Caco-2 (cell line): ENCODE results near the gene CDC7. TPM values are rescaled to one million over a fixed set of nuclear protein-coding genes. Genes with fewer than 3 reads are reported as not detected.

Experiments used
- BruUV-seq: library from RNA; stranded (reverse); fragments of 400-500 nt; replicated peaks from 2 replicates; lab custom pipeline; 2021; lab: Mats Ljungman, UMichigan
- CTCF ChIA-PET: fragments of 300-600 bp; sonication (Branson Sonifier 250); formaldehyde crosslinking; loops from one replicate; lab custom pipeline; 2022; ENCODE audit warnings: antibody characterized with exemption; lab: Charles Lee
- POLR2A ChIA-PET: fragments of 300-600 bp; sonication (Branson Sonifier 250); formaldehyde crosslinking; loops from one replicate; lab custom pipeline; 2022; ENCODE audit warnings: antibody characterized with exemption; lab: Charles Lee
- DNase-seq, 2 experiments: peaks; one replicate each; pipeline versions ENCODE4 v3.0.0 to v3.0.0-alpha.2; 2020 to 2022
- H3K27me3 ChIP-seq: replicated peaks from 2 replicates; pipeline ENCODE4 v1.6.0; 2011; ENCODE audit warnings: low read length; ENCODE audit not compliant: control insufficient read depth, insufficient read depth
- H3K36me3 ChIP-seq: 2 replicates; pipeline ENCODE4 v1.5.1; 2011; ENCODE audit warnings: low read length; ENCODE audit not compliant: control insufficient read depth, insufficient read depth
- H3K4me1 ChIP-seq: fragments of 250-450 bp; sonication (Bioruptor Pico); 2 replicates; pipeline ENCODE4 v1.5.1; 2020; ENCODE audit warnings: mild to moderate bottlenecking
- H3K4me3 ChIP-seq: 2 replicates; pipeline ENCODE4 v1.5.1; 2011; ENCODE audit warnings: low read depth, mild to moderate bottlenecking, control low read depth, low read length
- H3K9me3 ChIP-seq: fragments of 250-450 bp; sonication (Bioruptor Pico); 2 replicates; pipeline ENCODE4 v1.5.1; 2020; ENCODE audit warnings: mild to moderate bottlenecking, moderate library complexity
- H3K27ac Mint-ChIP-seq: one replicate; pipeline ENCODE4 v1.8.0; 2022; ENCODE audit warnings: mixed read lengths; ENCODE audit not compliant: unreplicated experiment
- H3K27me3 Mint-ChIP-seq: one replicate; pipeline ENCODE4 v1.8.0; 2022; ENCODE audit warnings: mixed read lengths; ENCODE audit not compliant: insufficient read depth, unreplicated experiment
- H3K36me3 Mint-ChIP-seq: one replicate; pipeline ENCODE4 v1.8.0; 2022; ENCODE audit warnings: mild to moderate bottlenecking, mixed read lengths; ENCODE audit not compliant: insufficient read depth, unreplicated experiment
- H3K4me1 Mint-ChIP-seq: one replicate; pipeline ENCODE4 v1.8.0; 2022; ENCODE audit warnings: low read depth, mixed read lengths; ENCODE audit not compliant: unreplicated experiment
- H3K4me3 Mint-ChIP-seq: one replicate; pipeline ENCODE4 v1.8.0; 2022; ENCODE audit warnings: mild to moderate bottlenecking, moderate library complexity, mixed read lengths; ENCODE audit not compliant: unreplicated experiment
- H3K9me3 Mint-ChIP-seq: one replicate; pipeline ENCODE4 v1.8.0; 2022; ENCODE audit warnings: mixed read lengths; ENCODE audit not compliant: unreplicated experiment
- intact Hi-C: fragments of 100-400 bp; cut with micrococcal nuclease; formaldehyde crosslinking; loops from one replicate; pipeline ENCODE4 v1.10.0; 2022; ENCODE audit not compliant: unreplicated experiment
- total RNA-seq: library from RNA; stranded (reverse); gene quantifications from 2 replicates; pipeline ENCODE4 v1.2.3, GENCODE V29; 2022
- TF ChIP-seq, protein P1 (sequence below), 2 experiments: fragments of 200-600 bp in 1 of 2; IDR thresholded peaks; 1 replicate in 1 of 2; 2 replicates in 1 of 2; pipeline versions ENCODE4 v1.5.1 to v1.8.0; 2011 to 2022; ENCODE audit warnings: antibody characterized with exemption in 1 of 2, control low read depth in 1 of 2, inconsistent platforms in 1 of 2, low read depth in 1 of 2, low read length in 1 of 2, mild to moderate bottlenecking in 1 of 2, moderate library complexity in 1 of 2; ENCODE audit not compliant: insufficient read depth in 1 of 2, severe bottlenecking in 1 of 2, unreplicated experiment in 1 of 2

CDC7 gene
- total RNA-seq, 1 experiment from 2014 or later: 19.4 TPM

DNA sequence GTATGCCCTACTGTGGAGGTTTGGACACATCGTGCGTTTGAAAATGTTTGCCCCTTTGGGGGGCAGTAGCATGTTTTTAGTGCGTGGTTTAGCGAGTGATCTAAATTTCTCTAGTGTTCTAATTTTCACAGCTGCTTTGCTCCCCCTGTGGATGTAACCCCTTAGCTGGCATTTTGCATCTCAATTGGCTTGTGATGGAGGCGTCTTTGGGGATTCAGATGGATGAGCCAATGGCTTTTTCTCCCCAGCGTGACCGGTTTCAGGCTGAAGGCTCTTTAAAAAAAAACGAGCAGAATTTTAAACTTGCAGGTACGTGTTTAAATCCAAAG, 836 bp downstream of the CDC7 start:
- Histone ChIP-seq H3K36me3 (no peaks in the 10 kb centered on the region), H3K9me3 (no peaks in the 10 kb centered on the region), H3K4me1 (peaks cover 11% of the 10 kb centered on the region), H3K4me3 (peak overlapping the region; percentile 54), H3K27me3 (no peaks in the 10 kb centered on the region)
- CTCF ChIA-PET: no interaction called here
- Mint-ChIP-seq H3K36me3 (no peaks in the 10 kb centered on the region), H3K9me3 (no peaks in the 10 kb centered on the region), H3K4me3 (no peak overlapping the region), H3K27ac (no peak overlapping the region), H3K4me1 (peaks cover 18% of the 10 kb centered on the region), H3K27me3 (no peaks in the 10 kb centered on the region)
- POLR2A ChIA-PET: interaction anchor here (0.6 kb wide), 2 partner anchors 59 to 595 kb away, joined by 3 to 4 read pairs; no protein-coding TSS in a partner anchor
- no peak for DNase-seq
- intact Hi-C loops: loop anchor here (2.0 to 5.0 kb wide), 3 partner anchors 99 to 334 kb away; partner anchors contain the start of gene HFM1
- BruUV-seq: no TSS peak
- TF ChIP-seq, protein P1, sequence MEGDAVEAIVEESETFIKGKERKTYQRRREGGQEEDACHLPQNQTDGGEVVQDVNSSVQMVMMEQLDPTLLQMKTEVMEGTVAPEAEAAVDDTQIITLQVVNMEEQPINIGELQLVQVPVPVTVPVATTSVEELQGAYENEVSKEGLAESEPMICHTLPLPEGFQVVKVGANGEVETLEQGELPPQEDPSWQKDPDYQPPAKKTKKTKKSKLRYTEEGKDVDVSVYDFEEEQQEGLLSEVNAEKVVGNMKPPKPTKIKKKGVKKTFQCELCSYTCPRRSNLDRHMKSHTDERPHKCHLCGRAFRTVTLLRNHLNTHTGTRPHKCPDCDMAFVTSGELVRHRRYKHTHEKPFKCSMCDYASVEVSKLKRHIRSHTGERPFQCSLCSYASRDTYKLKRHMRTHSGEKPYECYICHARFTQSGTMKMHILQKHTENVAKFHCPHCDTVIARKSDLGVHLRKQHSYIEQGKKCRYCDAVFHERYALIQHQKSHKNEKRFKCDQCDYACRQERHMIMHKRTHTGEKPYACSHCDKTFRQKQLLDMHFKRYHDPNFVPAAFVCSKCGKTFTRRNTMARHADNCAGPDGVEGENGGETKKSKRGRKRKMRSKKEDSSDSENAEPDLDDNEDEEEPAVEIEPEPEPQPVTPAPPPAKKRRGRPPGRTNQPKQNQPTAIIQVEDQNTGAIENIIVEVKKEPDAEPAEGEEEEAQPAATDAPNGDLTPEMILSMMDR (IDR thresholded peaks at IDR 0.05; ENCODE audit: insufficient read depth in 1 of 2, low read depth in 1 of 2, low read length in 1 of 2, severe bottlenecking in 1 of 2, unreplicated experiment in 1 of 2): no peak

DNA sequence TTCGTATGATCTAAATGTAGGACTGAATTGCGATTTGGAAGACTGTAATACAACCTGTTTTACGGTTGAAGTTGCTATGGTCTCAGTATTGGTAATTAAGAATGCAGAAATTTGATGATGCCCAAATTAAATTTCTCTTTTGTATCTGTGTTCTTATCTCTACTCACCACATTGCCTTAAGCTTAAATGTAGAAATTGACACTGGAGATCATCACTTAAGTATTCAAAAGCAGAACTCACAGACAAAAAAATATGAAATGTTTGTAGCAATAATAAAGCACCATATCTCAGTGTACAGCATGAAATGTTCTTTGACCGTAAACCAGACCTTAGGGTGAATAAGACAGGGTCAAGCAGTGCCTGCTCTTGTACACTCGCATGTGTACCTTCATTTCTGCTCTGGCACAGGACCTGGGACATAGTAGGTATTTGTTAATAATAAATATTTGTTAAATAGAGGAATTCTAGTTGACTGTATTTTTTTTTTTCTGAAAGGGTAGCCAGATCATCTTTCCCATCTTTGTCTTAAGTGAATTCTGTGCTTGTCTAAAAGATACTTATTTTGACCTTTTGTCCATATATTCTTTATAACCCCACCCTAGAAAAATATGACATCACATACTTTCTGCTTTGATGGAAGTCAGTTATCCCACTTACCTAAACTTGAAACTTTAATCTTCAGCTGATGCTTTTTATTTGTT, 1.5 kb downstream of the CDC7 start:
- no peaks in the 10 kb centered on the region for H3K36me3 ChIP-seq
- H3K27me3 ChIP-seq: no peaks in the 10 kb centered on the region
- peaks cover 18% of the 10 kb centered on the region for H3K4me1 Mint-ChIP-seq
- DNase-seq: no peak
- BruUV-seq: no TSS peak
- TF ChIP-seq, protein P1 (IDR thresholded peaks at IDR 0.05; ENCODE audit: insufficient read depth in 1 of 2, low read depth in 1 of 2, low read length in 1 of 2, severe bottlenecking in 1 of 2, unreplicated experiment in 1 of 2): no peak
- H3K9me3 Mint-ChIP-seq: no peaks in the 10 kb centered on the region
- no peaks in the 10 kb centered on the region for H3K9me3 ChIP-seq
- H3K4me3 ChIP-seq: peak overlapping the region; percentile 54
- no peaks in the 10 kb centered on the region for H3K27me3 Mint-ChIP-seq
- H3K4me3 Mint-ChIP-seq: no peak overlapping the region
- H3K36me3 Mint-ChIP-seq: no peaks in the 10 kb centered on the region
- H3K27ac Mint-ChIP-seq: peak overlapping the region; percentile 30
- intact Hi-C loops: loop anchor here (2.0 to 5.0 kb wide), 3 partner anchors 100 to 335 kb away; partner anchors contain the start of gene HFM1
- POLR2A ChIA-PET: interaction anchor here (0.6 kb wide), 1 partner anchor 594 kb away, joined by 3 read pairs; no protein-coding TSS in a partner anchor
- H3K4me1 ChIP-seq: peaks cover 11% of the 10 kb centered on the region
- CTCF ChIA-PET: no interaction called here

DNA sequence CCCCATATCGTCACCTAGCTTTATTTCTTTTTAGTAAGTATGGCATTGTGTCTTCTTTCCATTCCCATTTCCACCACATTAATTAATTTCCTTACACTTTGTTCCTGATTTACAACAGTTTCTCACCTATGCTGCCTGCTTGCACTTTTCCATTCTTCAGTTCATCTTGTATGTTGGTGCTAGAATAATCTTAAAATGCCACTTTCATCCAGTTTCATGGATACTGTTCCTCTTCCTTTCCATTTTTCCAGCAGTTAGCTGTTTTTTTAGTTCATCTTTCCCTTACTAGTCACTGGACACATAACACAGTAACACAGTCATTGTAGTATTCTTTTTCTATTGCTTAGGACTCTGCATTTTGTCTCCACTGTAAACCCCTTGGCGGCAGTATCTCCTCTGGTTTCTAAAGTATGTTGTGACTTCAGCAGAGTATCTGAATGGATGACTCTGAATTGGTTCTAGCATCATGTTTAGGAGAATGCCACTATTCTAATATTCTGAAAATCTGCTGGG, 2.1 kb downstream of the CDC7 start:
- H3K27ac Mint-ChIP-seq: peak overlapping the region; percentile 30
- ChIA-PET POLR2A (no interaction called here), CTCF (no interaction called here)
- no peak overlapping the region for H3K4me3 Mint-ChIP-seq
- Histone ChIP-seq H3K4me1 (peaks cover 11% of the 10 kb centered on the region), H3K4me3 (no peak overlapping the region), H3K36me3 (no peaks in the 10 kb centered on the region), H3K27me3 (no peaks in the 10 kb centered on the region), H3K9me3 (no peaks in the 10 kb centered on the region)
- no peaks in the 10 kb centered on the region for H3K36me3 Mint-ChIP-seq
- TF ChIP-seq, protein P1 (IDR thresholded peaks at IDR 0.05; ENCODE audit: insufficient read depth in 1 of 2, low read depth in 1 of 2, low read length in 1 of 2, severe bottlenecking in 1 of 2, unreplicated experiment in 1 of 2): no peak
- no TSS peak for BruUV-seq
- intact Hi-C loops: loop anchor here (5.0 kb wide), 2 partner anchors 100 to 335 kb away; partner anchors contain the start of gene HFM1
- no peaks in the 10 kb centered on the region for H3K27me3 Mint-ChIP-seq
- DNase-seq: no peak
- H3K9me3 Mint-ChIP-seq: no peaks in the 10 kb centered on the region
- peaks cover 18% of the 10 kb centered on the region for H3K4me1 Mint-ChIP-seq
